Activated naive CD8-positive, alpha-beta T cell (primary cell): Measurements from ENCODE around the gene PDSS1.

Source experiments
- H3K27ac Mint-ChIP-seq: one replicate; pipeline ENCODE4 v1.8.0; 2021; ENCODE audit warnings: mixed read lengths
- H3K27me3 Mint-ChIP-seq: one replicate; pipeline ENCODE4 v1.8.0; 2021; ENCODE audit warnings: mixed read lengths
- H3K36me3 Mint-ChIP-seq: one replicate; pipeline ENCODE4 v1.8.0; 2021; ENCODE audit warnings: mixed read lengths
- H3K4me1 Mint-ChIP-seq: one replicate; pipeline ENCODE4 v1.8.0; 2021; ENCODE audit warnings: low read depth, mixed read lengths
- H3K4me3 Mint-ChIP-seq: one replicate; pipeline ENCODE4 v1.8.0; 2021; ENCODE audit warnings: mild to moderate bottlenecking, mixed read lengths
- H3K9me3 Mint-ChIP-seq: one replicate; pipeline ENCODE4 v1.8.0; 2021; ENCODE audit warnings: low read depth, mixed read lengths

The PDSS1 gene

GRCh38 chr10:26714415-26715136, 17.1 kb downstream of the PDSS1 start:
- no peaks in the 10 kb centered on the region for H3K4me1 Mint-ChIP-seq

GRCh38 chr10:26715137-26715487, 17.6 kb downstream of the PDSS1 start:
- no peaks in the 10 kb centered on the region for H3K27me3 Mint-ChIP-seq
- H3K9me3 Mint-ChIP-seq: no peaks in the 10 kb centered on the region
- no peak overlapping the region for H3K27ac Mint-ChIP-seq
- no peak overlapping the region for H3K4me3 Mint-ChIP-seq
- peaks cover 6% of the 10 kb centered on the region for H3K36me3 Mint-ChIP-seq
- H3K4me1 Mint-ChIP-seq: no peaks in the 10 kb centered on the region

More at GRCh38 chr10:26714415-26715136, 17.1 kb downstream of the PDSS1 start:
- Mint-ChIP-seq H3K4me3 (no peak overlapping the region), H3K9me3 (no peaks in the 10 kb centered on the region), H3K27me3 (no peaks in the 10 kb centered on the region), H3K36me3 (peaks cover 2% of the 10 kb centered on the region), H3K27ac (no peak overlapping the region)

- H3K4me3 Mint-ChIP-seq: no peak overlapping the region
- no peaks in the 10 kb centered on the region for H3K9me3 Mint-ChIP-seq
- H3K36me3 Mint-ChIP-seq: peaks cover 6% of the 10 kb centered on the region
- no peak overlapping the region for H3K27ac Mint-ChIP-seq
- H3K27me3 Mint-ChIP-seq: no peaks in the 10 kb centered on the region
- H3K4me1 Mint-ChIP-seq: peaks cover 7% of the 10 kb centered on the region
Observed at GRCh38 chr10:26717476-26717875, 20.0 kb downstream of the PDSS1 start.

GRCh38 chr10:26721561-26721960, 24.1 kb downstream of the PDSS1 start:
- Mint-ChIP-seq H3K4me1 (peaks cover 11% of the 10 kb centered on the region), H3K27ac (no peak overlapping the region), H3K4me3 (no peak overlapping the region), H3K9me3 (no peaks in the 10 kb centered on the region), H3K27me3 (no peaks in the 10 kb centered on the region), H3K36me3 (peaks cover 12% of the 10 kb centered on the region)

GRCh38 chr10:26723016-26723415, 25.5 kb downstream of the PDSS1 start:
- Mint-ChIP-seq H3K9me3 (no peaks in the 10 kb centered on the region), H3K27ac (peak overlapping the region; percentile 28), H3K4me1 (peaks cover 11% of the 10 kb centered on the region), H3K27me3 (no peaks in the 10 kb centered on the region), H3K36me3 (peaks cover 15% of the 10 kb centered on the region), H3K4me3 (no peak overlapping the region)

- H3K27ac Mint-ChIP-seq: no peak overlapping the region
- H3K36me3 Mint-ChIP-seq: peaks cover 17% of the 10 kb centered on the region
- H3K27me3 Mint-ChIP-seq: no peaks in the 10 kb centered on the region
- H3K4me3 Mint-ChIP-seq: no peak overlapping the region
- H3K9me3 Mint-ChIP-seq: no peaks in the 10 kb centered on the region
- H3K4me1 Mint-ChIP-seq: peaks cover 8% of the 10 kb centered on the region
Observed at GRCh38 chr10:26725837-26726727, 28.6 kb downstream of the PDSS1 start.

GRCh38 chr10:26727005-26727404, 29.5 kb downstream of the PDSS1 start:
- Mint-ChIP-seq H3K4me1 (peaks cover 4% of the 10 kb centered on the region), H3K4me3 (no peak overlapping the region), H3K36me3 (peaks cover 17% of the 10 kb centered on the region), H3K9me3 (no peaks in the 10 kb centered on the region), H3K27ac (no peak overlapping the region), H3K27me3 (no peaks in the 10 kb centered on the region)

- H3K27me3 Mint-ChIP-seq: no peaks in the 10 kb centered on the region
- no peak overlapping the region for H3K27ac Mint-ChIP-seq
- no peaks in the 10 kb centered on the region for H3K9me3 Mint-ChIP-seq
- peaks cover 4% of the 10 kb centered on the region for H3K4me1 Mint-ChIP-seq
- no peak overlapping the region for H3K4me3 Mint-ChIP-seq
- peaks cover 15% of the 10 kb centered on the region for H3K36me3 Mint-ChIP-seq
Observed at GRCh38 chr10:26728957-26729356, 31.5 kb downstream of the PDSS1 start.

- Mint-ChIP-seq H3K27ac (no peak overlapping the region), H3K9me3 (no peaks in the 10 kb centered on the region), H3K4me1 (peaks cover 4% of the 10 kb centered on the region), H3K4me3 (no peak overlapping the region), H3K27me3 (no peaks in the 10 kb centered on the region), H3K36me3 (peaks cover 12% of the 10 kb centered on the region)
Observed at GRCh38 chr10:26729395-26729794, 31.9 kb downstream of the PDSS1 start.

- Mint-ChIP-seq H3K9me3 (no peaks in the 10 kb centered on the region), H3K36me3 (peaks cover 14% of the 10 kb centered on the region), H3K4me3 (no peak overlapping the region), H3K27ac (no peak overlapping the region), H3K27me3 (no peaks in the 10 kb centered on the region), H3K4me1 (peaks cover 4% of the 10 kb centered on the region)
Observed at GRCh38 chr10:26730552-26730951, 33.1 kb downstream of the PDSS1 start.

- no peak overlapping the region for H3K27ac Mint-ChIP-seq
- H3K4me3 Mint-ChIP-seq: no peak overlapping the region
- H3K27me3 Mint-ChIP-seq: no peaks in the 10 kb centered on the region
- peaks cover 5% of the 10 kb centered on the region for H3K4me1 Mint-ChIP-seq
- H3K9me3 Mint-ChIP-seq: no peaks in the 10 kb centered on the region
- H3K36me3 Mint-ChIP-seq: peaks cover 9% of the 10 kb centered on the region
Observed at GRCh38 chr10:26733750-26734568, 36.5 kb downstream of the PDSS1 start.

- H3K4me1 Mint-ChIP-seq: peaks cover 8% of the 10 kb centered on the region
- no peaks in the 10 kb centered on the region for H3K27me3 Mint-ChIP-seq
- no peak overlapping the region for H3K4me3 Mint-ChIP-seq
- peaks cover 10% of the 10 kb centered on the region for H3K36me3 Mint-ChIP-seq
- no peaks in the 10 kb centered on the region for H3K9me3 Mint-ChIP-seq
- no peak overlapping the region for H3K27ac Mint-ChIP-seq
Observed at GRCh38 chr10:26735435-26735834, 37.9 kb downstream of the PDSS1 start.

- Mint-ChIP-seq H3K36me3 (peaks cover 16% of the 10 kb centered on the region), H3K27ac (peak overlapping the region; percentile 73), H3K4me1 (peaks cover 8% of the 10 kb centered on the region), H3K27me3 (no peaks in the 10 kb centered on the region), H3K4me3 (no peak overlapping the region), H3K9me3 (no peaks in the 10 kb centered on the region)
Observed at GRCh38 chr10:26737730-26738129, 40.2 kb downstream of the PDSS1 start.

- Mint-ChIP-seq H3K36me3 (peaks cover 18% of the 10 kb centered on the region), H3K9me3 (no peaks in the 10 kb centered on the region), H3K27me3 (no peaks in the 10 kb centered on the region), H3K4me1 (peaks cover 8% of the 10 kb centered on the region), H3K27ac (peak overlapping the region; percentile 73), H3K4me3 (no peak overlapping the region)
Observed at GRCh38 chr10:26738301-26738911, 40.9 kb downstream of the PDSS1 start.
